T-cell (primary cell): ENCODE measurements around the gene ANLN. TPM values are rescaled to one million over a fixed set of nuclear protein-coding genes. Genes with fewer than 3 reads are reported as not detected.

ENCODE experiments used
- ATAC-seq, 4 experiments: fragments of 200-7000 bp in 3 of 4; fragments of 150-1000 bp in 1 of 4; cut with Tn5 transposase; replicated peaks in 1 of 4; 1 replicate in 3 of 4; 2 replicates in 1 of 4; pipeline ENCODE4 v1.10.0; 2021; ENCODE audit warnings: moderate library complexity in 3 of 4, mild to moderate bottlenecking in 2 of 4, moderate number of reproducible peaks in 1 of 4
- CTCF ChIA-PET, 2 donors: fragments of 300-600 bp; sonication (Branson Sonifier 250); formaldehyde crosslinking; loops; one replicate each; lab custom pipeline; 2022; ENCODE audit warnings: antibody characterized with exemption in 2 of 2; lab: Charles Lee
- POLR2A ChIA-PET, 2 donors: fragments of 300-600 bp; sonication (Branson Sonifier 250); formaldehyde crosslinking; loops; one replicate each; lab custom pipeline; 2022; ENCODE audit warnings: antibody characterized with exemption in 2 of 2; lab: Charles Lee
- DNase-seq, 35 experiments: peaks; one replicate each; pipeline versions ENCODE4 v3.0.0 to v3.0.0-alpha.2; 2013 to 2023
- H3K27ac ChIP-seq: one replicate; pipeline ENCODE4 v1.5.1; 2013; ENCODE audit warnings: low read length
- H3K27me3 ChIP-seq, 2 experiments: replicated peaks in 1 of 2; 1 replicate in 1 of 2; 2 replicates in 1 of 2; pipeline versions ENCODE4 v1.6.1 to v1.7.0; 2013; ENCODE audit warnings: low read length in 1 of 2, mixed read lengths in 1 of 2; ENCODE audit not compliant: control insufficient read depth in 2 of 2, insufficient read depth in 2 of 2; ENCODE audit errors: extremely low read depth in 1 of 2
- H3K36me3 ChIP-seq, 2 donors: 1 replicate in 1 of 2; 2 replicates in 1 of 2; pipeline versions ENCODE4 v1.6.1 to v1.7.0; 2013; ENCODE audit warnings: low read length in 1 of 2; ENCODE audit not compliant: control insufficient read depth in 2 of 2, insufficient read depth in 1 of 2; ENCODE audit errors: extremely low read depth in 1 of 2
- H3K4me1 ChIP-seq, 2 experiments: 1 replicate in 1 of 2; 2 replicates in 1 of 2; pipeline versions ENCODE4 v1.6.1 to v1.7.0; 2013; ENCODE audit warnings: low read length in 2 of 2, mixed read lengths in 1 of 2; ENCODE audit not compliant: insufficient read depth in 2 of 2, control insufficient read depth in 1 of 2; ENCODE audit errors: extremely low read depth in 1 of 2
- H3K4me3 ChIP-seq, 2 donors: 1 replicate in 1 of 2; 2 replicates in 1 of 2; pipeline versions ENCODE4 v1.5.1 to v1.7.0; 2013; ENCODE audit warnings: mild to moderate bottlenecking in 2 of 2, low read length in 1 of 2, moderate library complexity in 1 of 2; ENCODE audit not compliant: control insufficient read depth in 1 of 2; ENCODE audit errors: extremely low read depth in 1 of 2
- H3K9me3 ChIP-seq: 2 replicates; pipeline ENCODE4 v1.7.0; 2013
- H3K27ac Mint-ChIP-seq, 2 donors: one replicate each; pipeline ENCODE4 v1.8.0; 2020 to 2021; ENCODE audit warnings: mild to moderate bottlenecking in 2 of 2, mixed read lengths in 2 of 2
- H3K27me3 Mint-ChIP-seq, 2 donors: one replicate each; pipeline ENCODE4 v1.8.0; 2021 to 2022; ENCODE audit warnings: mixed read lengths in 2 of 2
- H3K36me3 Mint-ChIP-seq: one replicate; pipeline ENCODE4 v1.8.0; 2021; ENCODE audit warnings: mixed read lengths
- H3K4me1 Mint-ChIP-seq, 3 donors: one replicate each; pipeline ENCODE4 v1.8.0; 2020 to 2022; ENCODE audit warnings: mixed read lengths in 3 of 3, mild to moderate bottlenecking in 1 of 3
- H3K4me3 Mint-ChIP-seq, 3 donors: one replicate each; pipeline ENCODE4 v1.8.0; 2020 to 2022; ENCODE audit warnings: mild to moderate bottlenecking in 3 of 3, mixed read lengths in 3 of 3, moderate library complexity in 3 of 3
- H3K9me3 Mint-ChIP-seq, 3 donors: one replicate each; pipeline ENCODE4 v1.8.0; 2020 to 2022; ENCODE audit warnings: mixed read lengths in 3 of 3
- WGBS: methylation state at CpG from one replicate; pipeline ENCODE4 v1.1.5; 2013; ENCODE audit warnings: missing lambda C conversion rate; ENCODE audit not compliant: insufficient coverage; 5-methylcytosine and 5-hydroxymethylcytosine counted together
- total RNA-seq, 35 experiments: library from RNA in 6 of 35; stranded (reverse) in 6 of 35; fragments of 120-200 nt in 1 of 35; gene quantifications; one replicate each; pipeline versions ENCODE4 v1.2.1 to v1.2.4 and lab custom pipeline; 2013 to 2026

ANLN gene
- total RNA-seq, 5 donors from 2014 or later (not counting 1 experiment from before 2014, with no cell fraction given): 0.69 to 1.5 (median 1.1) TPM

DNA sequence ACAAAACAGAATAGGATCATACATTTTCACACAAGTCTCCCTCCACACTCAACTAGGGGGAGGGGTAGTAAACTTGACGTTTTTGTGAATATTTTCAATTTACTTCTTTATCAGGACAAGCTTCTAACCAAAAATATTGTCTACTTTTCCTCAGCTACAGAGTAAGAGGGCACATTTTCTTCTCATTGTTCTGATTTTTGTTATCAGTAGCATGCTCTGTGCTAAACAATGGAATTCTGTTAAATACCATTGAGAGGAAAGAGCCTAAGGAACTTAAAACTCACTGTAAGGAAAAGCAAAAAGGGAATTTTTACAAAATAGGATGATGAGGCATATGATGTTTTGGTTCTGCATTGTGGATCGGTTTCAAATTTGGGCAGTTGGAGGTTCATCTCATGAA, 41.2 kb downstream of the ANLN start:
- no peaks in the 10 kb centered on the region for H3K4me1 ChIP-seq
- ChIA-PET POLR2A (no interaction called here), CTCF (interaction anchor here in 1 of 2 donors (1.1 kb wide), 1 partner anchor 25 kb away, joined by 11 read pairs; no protein-coding TSS in a partner anchor)
- H3K36me3 Mint-ChIP-seq: peaks cover 6% of the 10 kb centered on the region
- H3K9me3 Mint-ChIP-seq: peaks cover 5 to 11% (median 6%) of the 10 kb centered on the region in 3 donors
- no peak overlapping the region for H3K27ac Mint-ChIP-seq
- H3K27me3 Mint-ChIP-seq: no peaks in the 10 kb centered on the region
- DNase-seq: no peak
- H3K9me3 ChIP-seq: no peaks in the 10 kb centered on the region
- no peak for ATAC-seq
- H3K4me3 Mint-ChIP-seq: no peak overlapping the region
- no peak overlapping the region for H3K4me3 ChIP-seq
- H3K27ac ChIP-seq: no peak overlapping the region
- H3K27me3 ChIP-seq: no peaks in the 10 kb centered on the region
- H3K4me1 Mint-ChIP-seq: peaks cover 0 to 3% (median 0%) of the 10 kb centered on the region in 3 donors
- H3K36me3 ChIP-seq: no peaks in the 10 kb centered on the region
- no CpG with 5 or more reads among the region's 2 CpGs for WGBS

DNA sequence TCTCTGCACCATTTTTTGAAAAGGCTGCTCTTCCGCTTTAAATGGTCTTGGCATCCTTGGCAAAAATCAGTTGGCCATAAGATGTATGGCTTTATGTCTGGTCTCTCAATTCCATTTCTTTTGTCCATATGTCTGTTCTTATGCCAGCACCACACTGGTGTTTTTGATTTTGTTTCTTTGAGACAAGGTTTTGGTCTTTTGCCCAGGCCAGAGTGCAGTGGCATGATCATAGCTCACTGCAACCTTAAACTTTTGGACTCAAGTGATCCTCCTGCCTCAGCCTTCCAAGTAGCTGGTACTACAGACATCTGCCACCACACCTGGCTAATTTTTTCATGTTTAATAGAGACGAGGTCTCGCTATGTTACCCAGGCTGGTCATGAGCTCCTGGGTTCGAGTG, 48.5 kb downstream of the ANLN start:
- no peaks in the 10 kb centered on the region for H3K27me3 ChIP-seq
- ChIA-PET CTCF (no interaction called here), POLR2A (no interaction called here)
- H3K27ac ChIP-seq: no peak overlapping the region
- 97% methylated on average over 4 of the region's 4 CpGs for WGBS
- no peaks in the 10 kb centered on the region for H3K9me3 ChIP-seq
- no peak overlapping the region for H3K4me3 ChIP-seq
- no peaks in the 10 kb centered on the region for H3K9me3 Mint-ChIP-seq
- no peaks in the 10 kb centered on the region for H3K4me1 Mint-ChIP-seq
- no peak overlapping the region for H3K27ac Mint-ChIP-seq
- no peaks in the 10 kb centered on the region for H3K36me3 ChIP-seq
- H3K27me3 Mint-ChIP-seq: no peaks in the 10 kb centered on the region
- no peaks in the 10 kb centered on the region for H3K36me3 Mint-ChIP-seq
- DNase-seq (no peak), ATAC-seq (no peak)
- H3K4me1 ChIP-seq: no peaks in the 10 kb centered on the region
- no peak overlapping the region for H3K4me3 Mint-ChIP-seq

DNA sequence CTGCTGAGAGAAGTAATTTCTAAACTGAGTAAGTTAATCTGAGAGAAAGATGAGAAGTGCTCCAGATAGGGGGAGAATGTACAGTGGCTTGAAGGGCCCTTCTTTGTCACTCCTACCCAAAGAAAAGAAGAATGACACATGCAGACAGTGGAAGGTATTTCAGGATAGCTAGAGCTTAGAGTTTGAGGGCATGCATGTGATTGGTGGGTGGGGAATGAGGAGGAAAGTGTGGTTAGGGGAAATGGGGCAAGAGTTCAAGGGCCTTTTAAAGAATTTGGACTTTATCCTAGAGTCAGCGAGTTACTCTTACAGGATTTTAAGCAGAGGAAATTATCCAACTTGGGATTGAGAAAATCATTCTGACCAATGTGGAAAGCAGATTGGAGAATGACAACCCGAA, 50.0 kb downstream of the ANLN start:
- Histone ChIP-seq H3K27me3 (no peaks in the 10 kb centered on the region), H3K4me1 (no peaks in the 10 kb centered on the region), H3K9me3 (no peaks in the 10 kb centered on the region), H3K27ac (no peak overlapping the region), H3K36me3 (no peaks in the 10 kb centered on the region), H3K4me3 (no peak overlapping the region)
- Mint-ChIP-seq H3K9me3 (no peaks in the 10 kb centered on the region), H3K27me3 (no peaks in the 10 kb centered on the region), H3K36me3 (no peaks in the 10 kb centered on the region), H3K27ac (no peak overlapping the region), H3K4me1 (no peaks in the 10 kb centered on the region), H3K4me3 (no peak overlapping the region)
- ATAC-seq (no peak), DNase-seq (no peak)
- WGBS: 89% methylated on average over 2 of the region's 2 CpGs
- ChIA-PET POLR2A (no interaction called here), CTCF (interaction anchor here (0.5 to 2.3 kb wide), 3 partner anchors 47 to 761 kb away, joined by 4 to 13 read pairs (median 6); no protein-coding TSS in a partner anchor)

DNA sequence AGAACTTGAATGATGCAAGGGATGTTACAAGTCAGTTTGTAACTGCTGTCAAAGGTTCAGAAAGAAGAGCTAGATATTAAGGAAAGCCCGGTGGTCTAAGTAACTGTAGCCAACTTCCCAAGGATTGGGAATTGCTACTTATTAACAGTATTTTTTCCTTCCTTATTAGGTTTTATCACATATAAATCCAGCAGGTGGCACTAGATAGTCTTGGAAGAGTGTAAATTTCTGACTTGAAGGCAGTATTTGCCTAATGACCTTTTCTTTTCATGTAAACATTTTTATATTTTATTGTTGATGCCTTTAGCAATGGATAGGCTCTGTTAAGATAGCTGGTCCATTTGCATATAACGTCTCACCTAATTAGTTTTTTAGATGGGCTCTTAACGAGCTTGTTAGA, 51.2 kb downstream of the ANLN start:
- peak in 1 of 35 experiments; percentile 24 for DNase-seq
- Histone ChIP-seq H3K36me3 (no peaks in the 10 kb centered on the region), H3K27ac (no peak overlapping the region), H3K9me3 (no peaks in the 10 kb centered on the region), H3K27me3 (no peaks in the 10 kb centered on the region), H3K4me1 (no peaks in the 10 kb centered on the region), H3K4me3 (no peak overlapping the region)
- Mint-ChIP-seq H3K36me3 (no peaks in the 10 kb centered on the region), H3K4me3 (no peak overlapping the region), H3K27me3 (no peaks in the 10 kb centered on the region), H3K4me1 (no peaks in the 10 kb centered on the region), H3K27ac (no peak overlapping the region), H3K9me3 (no peaks in the 10 kb centered on the region)
- ChIA-PET CTCF (interaction anchor here (0.6 to 2.3 kb wide), 16 partner anchors 9 to 760 kb away, joined by 3 to 16 read pairs (median 5); a partner anchor contains a TSS), POLR2A (interaction anchor here in 1 of 2 donors (0.7 kb wide), 1 partner anchor 296 kb away, joined by 3 read pairs; no protein-coding TSS in a partner anchor)
- no peak for ATAC-seq
- WGBS: no CpG with 5 or more reads among the region's 3 CpGs

DNA sequence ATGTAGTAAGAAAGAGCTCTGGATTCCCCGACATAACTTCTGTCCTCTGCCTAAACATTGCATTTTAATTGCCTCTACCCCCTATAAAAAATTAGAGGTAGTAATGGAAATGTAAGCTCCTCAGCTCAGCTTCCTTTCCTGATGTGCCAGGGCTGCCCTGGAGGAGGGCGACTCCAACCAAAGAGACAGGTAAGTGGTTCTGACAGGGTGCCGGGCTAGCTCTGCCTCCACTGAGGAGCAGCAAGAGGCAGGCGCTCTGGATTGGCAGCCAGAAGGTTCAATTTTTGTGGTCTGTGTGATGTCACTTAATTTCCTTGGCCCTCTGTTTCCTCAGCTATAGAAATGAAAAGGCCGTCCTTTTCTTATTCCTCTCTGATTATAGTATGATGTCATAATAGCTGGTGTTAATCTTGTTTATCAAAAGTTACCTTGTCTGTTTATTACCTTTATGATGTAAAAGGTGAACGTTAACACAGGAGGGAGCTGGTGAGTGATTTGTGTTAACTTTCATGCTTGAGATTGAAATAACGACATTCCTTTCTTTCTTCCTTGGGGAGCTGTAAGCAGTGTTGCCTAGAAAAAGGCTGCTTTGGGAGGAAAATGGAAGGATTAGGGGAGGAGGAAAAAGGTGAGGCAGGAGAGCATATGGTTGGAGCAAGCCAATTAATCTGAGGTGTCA, 51.8 kb downstream of the ANLN start:
- Histone ChIP-seq H3K27me3 (no peaks in the 10 kb centered on the region), H3K27ac (no peak overlapping the region), H3K4me3 (no peak overlapping the region), H3K36me3 (no peaks in the 10 kb centered on the region), H3K4me1 (no peaks in the 10 kb centered on the region), H3K9me3 (no peaks in the 10 kb centered on the region)
- ChIA-PET CTCF (interaction anchor here (0.6 to 2.3 kb wide), 17 partner anchors 8 to 912 kb away, joined by 3 to 16 read pairs (median 5); a partner anchor contains a TSS), POLR2A (interaction anchor here in 1 of 2 donors (0.6 kb wide), 1 partner anchor 232 kb away, joined by 4 read pairs; no protein-coding TSS in a partner anchor)
- Mint-ChIP-seq H3K36me3 (no peaks in the 10 kb centered on the region), H3K4me1 (no peaks in the 10 kb centered on the region), H3K9me3 (no peaks in the 10 kb centered on the region), H3K27me3 (no peaks in the 10 kb centered on the region), H3K4me3 (no peak overlapping the region), H3K27ac (no peak overlapping the region)
- DNase-seq (no peak), ATAC-seq (no peak)
- WGBS: 90% methylated on average over 2 of the region's 7 CpGs

DNA sequence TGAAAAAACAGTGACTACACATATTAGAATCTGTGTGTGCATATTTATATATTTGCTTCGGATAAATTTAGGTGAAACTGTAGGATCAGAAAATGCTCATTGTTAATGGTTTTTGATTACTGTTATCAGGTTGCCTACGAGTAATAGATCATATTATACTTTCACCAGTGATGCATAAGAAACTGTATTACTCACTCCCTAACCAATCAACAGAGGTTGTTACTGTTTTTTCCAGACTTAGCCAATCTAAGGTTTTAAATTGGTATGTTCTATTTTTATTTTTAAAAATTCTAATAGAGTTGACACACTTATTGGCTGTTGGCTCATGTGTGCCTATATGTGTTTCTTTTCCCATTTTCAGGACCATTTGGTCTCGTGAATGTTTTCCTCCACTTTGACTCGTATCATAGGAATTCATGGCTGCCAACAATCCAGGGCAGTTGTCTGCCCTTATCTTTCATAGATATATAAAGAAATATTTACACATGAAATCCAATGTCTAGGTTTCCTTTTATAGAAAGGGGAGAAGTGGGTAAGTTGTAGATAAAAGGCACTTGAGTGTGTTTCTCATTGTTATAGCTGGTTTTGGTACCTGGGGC, 59.2 kb downstream of the ANLN start:
- Mint-ChIP-seq H3K27ac (no peak overlapping the region), H3K36me3 (no peaks in the 10 kb centered on the region), H3K4me1 (no peaks in the 10 kb centered on the region), H3K9me3 (no peaks in the 10 kb centered on the region), H3K27me3 (no peaks in the 10 kb centered on the region), H3K4me3 (no peak overlapping the region)
- Histone ChIP-seq H3K9me3 (no peaks in the 10 kb centered on the region), H3K4me1 (no peaks in the 10 kb centered on the region), H3K27me3 (no peaks in the 10 kb centered on the region), H3K4me3 (no peak overlapping the region), H3K27ac (no peak overlapping the region), H3K36me3 (no peaks in the 10 kb centered on the region)
- no CpG with 5 or more reads among the region's 4 CpGs for WGBS
- no peak for ATAC-seq
- ChIA-PET POLR2A (no interaction called here), CTCF (interaction anchor here (0.7 to 1.3 kb wide), 2 partner anchors 8 to 1989 kb away, joined by 3 to 5 read pairs; no protein-coding TSS in a partner anchor)
- DNase-seq: no peak
